ENCODE measurements around the gene UST. TPM values are rescaled to one million over a fixed set of nuclear protein-coding genes. Genes with fewer than 3 reads are reported as not detected.

Gene UST
- total and polyA plus RNA-seq, 4 donors: 0.24 to 2.7 (median 0.87) TPM

DNA sequence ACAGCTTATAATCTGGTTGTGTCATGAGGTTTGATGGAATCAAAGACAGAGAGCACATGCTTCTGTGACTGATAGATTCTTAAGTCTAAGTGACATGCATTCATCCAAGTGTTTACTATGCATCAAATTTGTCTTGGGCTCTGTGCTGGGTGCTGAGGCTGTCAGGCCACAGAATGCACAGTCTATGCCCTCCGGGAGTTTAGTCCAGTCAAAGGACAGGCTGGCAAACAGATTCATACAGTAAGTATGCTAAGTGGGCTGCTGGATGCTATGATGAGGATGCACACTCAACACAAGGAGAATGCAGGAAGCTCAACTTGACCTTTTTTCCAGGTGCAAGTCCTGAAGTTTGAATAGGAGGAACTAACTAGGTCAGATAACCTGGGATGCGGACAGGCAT, 146.7 kb downstream of the UST start:
- Histone ChIP-seq H3K4me1 (ENCODE audit: control insufficient read depth in 4 of 4, insufficient read depth in 4 of 4, low read length in 3 of 4) (peaks cover 0 to 14% (median 12%) of the 10 kb centered on the region in 4 donors), H3K27ac (ENCODE audit: low read depth in 1 of 2, low read length in 2 of 2) (no peak overlapping the region), H3K36me3 (ENCODE audit: control insufficient read depth in 4 of 4, insufficient read depth in 3 of 4, low read depth in 1 of 4, low read length in 3 of 4) (no peaks in the 10 kb centered on the region), H3K9me3 (ENCODE audit: control insufficient read depth in 4 of 4, low read length in 3 of 4) (no peaks in the 10 kb centered on the region), H3K27me3 (ENCODE audit: control insufficient read depth in 4 of 4, insufficient read depth in 4 of 4, low read length in 3 of 4) (no peaks in the 10 kb centered on the region), H3K9ac (ENCODE audit: low read depth in 1 of 2, low read length in 2 of 2) (no peak overlapping the region), H3K4me3 (ENCODE audit: low read depth in 1 of 3, low read length in 3 of 3) (no peak overlapping the region)
- TF ChIP-seq, protein P1, sequence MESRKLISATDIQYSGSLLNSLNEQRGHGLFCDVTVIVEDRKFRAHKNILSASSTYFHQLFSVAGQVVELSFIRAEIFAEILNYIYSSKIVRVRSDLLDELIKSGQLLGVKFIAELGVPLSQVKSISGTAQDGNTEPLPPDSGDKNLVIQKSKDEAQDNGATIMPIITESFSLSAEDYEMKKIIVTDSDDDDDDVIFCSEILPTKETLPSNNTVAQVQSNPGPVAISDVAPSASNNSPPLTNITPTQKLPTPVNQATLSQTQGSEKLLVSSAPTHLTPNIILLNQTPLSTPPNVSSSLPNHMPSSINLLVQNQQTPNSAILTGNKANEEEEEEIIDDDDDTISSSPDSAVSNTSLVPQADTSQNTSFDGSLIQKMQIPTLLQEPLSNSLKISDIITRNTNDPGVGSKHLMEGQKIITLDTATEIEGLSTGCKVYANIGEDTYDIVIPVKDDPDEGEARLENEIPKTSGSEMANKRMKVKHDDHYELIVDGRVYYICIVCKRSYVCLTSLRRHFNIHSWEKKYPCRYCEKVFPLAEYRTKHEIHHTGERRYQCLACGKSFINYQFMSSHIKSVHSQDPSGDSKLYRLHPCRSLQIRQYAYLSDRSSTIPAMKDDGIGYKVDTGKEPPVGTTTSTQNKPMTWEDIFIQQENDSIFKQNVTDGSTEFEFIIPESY (IDR thresholded peaks at IDR 0.05): no peak
- TF ChIP-seq FOXA1 (IDR thresholded peaks at IDR 0.05) (no peak), JUND (IDR thresholded peaks at IDR 0.05) (no peak), RXRA (IDR thresholded peaks at IDR 0.05) (no peak), YY1 (IDR thresholded peaks at IDR 0.05) (no peak), HNF4A (conservative IDR thresholded peaks at IDR 0.05) (no peak), TAF1 (conservative IDR thresholded peaks at IDR 0.05) (no peak)
- TF ChIP-seq, protein P2, sequence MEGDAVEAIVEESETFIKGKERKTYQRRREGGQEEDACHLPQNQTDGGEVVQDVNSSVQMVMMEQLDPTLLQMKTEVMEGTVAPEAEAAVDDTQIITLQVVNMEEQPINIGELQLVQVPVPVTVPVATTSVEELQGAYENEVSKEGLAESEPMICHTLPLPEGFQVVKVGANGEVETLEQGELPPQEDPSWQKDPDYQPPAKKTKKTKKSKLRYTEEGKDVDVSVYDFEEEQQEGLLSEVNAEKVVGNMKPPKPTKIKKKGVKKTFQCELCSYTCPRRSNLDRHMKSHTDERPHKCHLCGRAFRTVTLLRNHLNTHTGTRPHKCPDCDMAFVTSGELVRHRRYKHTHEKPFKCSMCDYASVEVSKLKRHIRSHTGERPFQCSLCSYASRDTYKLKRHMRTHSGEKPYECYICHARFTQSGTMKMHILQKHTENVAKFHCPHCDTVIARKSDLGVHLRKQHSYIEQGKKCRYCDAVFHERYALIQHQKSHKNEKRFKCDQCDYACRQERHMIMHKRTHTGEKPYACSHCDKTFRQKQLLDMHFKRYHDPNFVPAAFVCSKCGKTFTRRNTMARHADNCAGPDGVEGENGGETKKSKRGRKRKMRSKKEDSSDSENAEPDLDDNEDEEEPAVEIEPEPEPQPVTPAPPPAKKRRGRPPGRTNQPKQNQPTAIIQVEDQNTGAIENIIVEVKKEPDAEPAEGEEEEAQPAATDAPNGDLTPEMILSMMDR (IDR thresholded peaks at IDR 0.05; ENCODE audit: low read depth, low read length, missing input control): no peak
- 71% methylated on average over 2 of the region's 2 CpGs for WGBS
- DNase-seq (ENCODE audit: low spot score): no peak

DNA sequence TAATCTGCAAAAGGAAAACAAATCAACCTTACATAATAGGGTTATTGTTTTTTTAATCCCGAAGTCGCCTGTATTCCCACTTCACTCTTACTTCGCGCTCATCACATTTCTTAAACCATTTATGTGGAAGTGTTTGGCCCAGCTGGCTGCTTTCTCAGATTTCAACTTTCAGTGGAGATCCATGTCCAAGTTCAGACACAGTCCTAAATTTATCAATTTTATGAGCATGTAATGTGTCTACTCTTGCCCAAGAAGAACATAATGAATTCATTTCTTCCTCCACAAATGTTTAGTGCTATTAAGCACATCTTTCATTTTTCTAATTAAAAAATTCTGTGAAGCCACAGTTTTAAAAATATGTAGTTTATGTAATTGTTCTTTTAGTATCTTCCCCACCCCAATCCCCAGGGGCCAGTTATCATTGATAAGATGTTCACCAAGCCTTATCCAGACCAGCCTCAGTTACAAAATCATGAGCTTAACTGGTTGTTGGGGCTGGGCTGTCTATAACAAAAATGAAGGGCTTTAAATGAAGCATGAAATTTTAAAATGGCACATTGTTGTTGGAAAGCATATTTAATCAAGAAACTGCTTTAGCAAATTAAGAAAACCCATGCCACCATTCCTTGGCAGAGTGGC, 151.7 kb downstream of the UST start:
- no peak for DNase-seq (ENCODE audit: low spot score)
- Histone ChIP-seq H3K27ac (ENCODE audit: low read depth in 1 of 2, low read length in 2 of 2) (no peak overlapping the region), H3K4me1 (ENCODE audit: control insufficient read depth in 4 of 4, insufficient read depth in 4 of 4, low read length in 3 of 4) (no peaks in the 10 kb centered on the region), H3K9me3 (ENCODE audit: control insufficient read depth in 4 of 4, low read length in 3 of 4) (no peaks in the 10 kb centered on the region), H3K36me3 (ENCODE audit: control insufficient read depth in 4 of 4, insufficient read depth in 3 of 4, low read depth in 1 of 4, low read length in 3 of 4) (no peaks in the 10 kb centered on the region), H3K27me3 (ENCODE audit: control insufficient read depth in 4 of 4, insufficient read depth in 4 of 4, low read length in 3 of 4) (no peaks in the 10 kb centered on the region), H3K4me3 (ENCODE audit: low read depth in 1 of 3, low read length in 3 of 3) (no peak overlapping the region), H3K9ac (ENCODE audit: low read depth in 1 of 2, low read length in 2 of 2) (no peak overlapping the region)
- WGBS: 92% methylated on average over 4 of the region's 4 CpGs
- TF ChIP-seq SP1 (IDR thresholded peaks at IDR 0.05) (no peak), FOXA2 (IDR thresholded peaks at IDR 0.05) (no peak), HNF4G (IDR thresholded peaks at IDR 0.05) (no peak), RXRA (IDR thresholded peaks at IDR 0.05) (no peak), FOXA1 (IDR thresholded peaks at IDR 0.05) (no peak), HNF4A (conservative IDR thresholded peaks at IDR 0.05) (no peak), EGR1 (IDR thresholded peaks at IDR 0.05; ENCODE audit: low read depth in 2 of 2) (no peak), GABPA (IDR thresholded peaks at IDR 0.05 in 1 of 2, conservative IDR thresholded peaks at IDR 0.05 in 1 of 2) (no peak), NR2F2 (IDR thresholded peaks at IDR 0.05) (no peak)
- TF ChIP-seq, protein P3, sequence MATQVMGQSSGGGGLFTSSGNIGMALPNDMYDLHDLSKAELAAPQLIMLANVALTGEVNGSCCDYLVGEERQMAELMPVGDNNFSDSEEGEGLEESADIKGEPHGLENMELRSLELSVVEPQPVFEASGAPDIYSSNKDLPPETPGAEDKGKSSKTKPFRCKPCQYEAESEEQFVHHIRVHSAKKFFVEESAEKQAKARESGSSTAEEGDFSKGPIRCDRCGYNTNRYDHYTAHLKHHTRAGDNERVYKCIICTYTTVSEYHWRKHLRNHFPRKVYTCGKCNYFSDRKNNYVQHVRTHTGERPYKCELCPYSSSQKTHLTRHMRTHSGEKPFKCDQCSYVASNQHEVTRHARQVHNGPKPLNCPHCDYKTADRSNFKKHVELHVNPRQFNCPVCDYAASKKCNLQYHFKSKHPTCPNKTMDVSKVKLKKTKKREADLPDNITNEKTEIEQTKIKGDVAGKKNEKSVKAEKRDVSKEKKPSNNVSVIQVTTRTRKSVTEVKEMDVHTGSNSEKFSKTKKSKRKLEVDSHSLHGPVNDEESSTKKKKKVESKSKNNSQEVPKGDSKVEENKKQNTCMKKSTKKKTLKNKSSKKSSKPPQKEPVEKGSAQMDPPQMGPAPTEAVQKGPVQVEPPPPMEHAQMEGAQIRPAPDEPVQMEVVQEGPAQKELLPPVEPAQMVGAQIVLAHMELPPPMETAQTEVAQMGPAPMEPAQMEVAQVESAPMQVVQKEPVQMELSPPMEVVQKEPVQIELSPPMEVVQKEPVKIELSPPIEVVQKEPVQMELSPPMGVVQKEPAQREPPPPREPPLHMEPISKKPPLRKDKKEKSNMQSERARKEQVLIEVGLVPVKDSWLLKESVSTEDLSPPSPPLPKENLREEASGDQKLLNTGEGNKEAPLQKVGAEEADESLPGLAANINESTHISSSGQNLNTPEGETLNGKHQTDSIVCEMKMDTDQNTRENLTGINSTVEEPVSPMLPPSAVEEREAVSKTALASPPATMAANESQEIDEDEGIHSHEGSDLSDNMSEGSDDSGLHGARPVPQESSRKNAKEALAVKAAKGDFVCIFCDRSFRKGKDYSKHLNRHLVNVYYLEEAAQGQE (IDR thresholded peaks at IDR 0.05): no peak
- TF ChIP-seq, protein P4, sequence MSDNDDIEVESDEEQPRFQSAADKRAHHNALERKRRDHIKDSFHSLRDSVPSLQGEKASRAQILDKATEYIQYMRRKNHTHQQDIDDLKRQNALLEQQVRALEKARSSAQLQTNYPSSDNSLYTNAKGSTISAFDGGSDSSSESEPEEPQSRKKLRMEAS (IDR thresholded peaks at IDR 0.05): no peak
- TF ChIP-seq, protein P5, sequence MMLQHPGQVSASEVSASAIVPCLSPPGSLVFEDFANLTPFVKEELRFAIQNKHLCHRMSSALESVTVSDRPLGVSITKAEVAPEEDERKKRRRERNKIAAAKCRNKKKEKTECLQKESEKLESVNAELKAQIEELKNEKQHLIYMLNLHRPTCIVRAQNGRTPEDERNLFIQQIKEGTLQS (IDR thresholded peaks at IDR 0.05): no peak
- TF ChIP-seq, protein P2 (IDR thresholded peaks at IDR 0.05; ENCODE audit: low read depth, low read length, missing input control): no peak
- TF ChIP-seq, protein P1 (IDR thresholded peaks at IDR 0.05): no peak
